Adipocyte (in vitro differentiated cells): ENCODE data around the gene OR8G1.
"Not testable (repeated sequence)": the region's sequence is repeated elsewhere in the genome, so short reads cannot be mapped to it uniquely, and the experiment has no call there.

Experiments
- DNase-seq: peaks from one replicate; pipeline ENCODE4 v3.0.0-alpha.2; 2015; ENCODE audit warnings: low read depth
- H3K27me3 ChIP-seq: replicated peaks from 2 replicates; pipeline ENCODE4 v1.7.0; 2013; ENCODE audit warnings: mild to moderate bottlenecking, low read length, moderate library complexity; ENCODE audit not compliant: control insufficient read depth, insufficient read depth
- H3K36me3 ChIP-seq: 2 replicates; pipeline ENCODE4 v1.7.0; 2013; ENCODE audit warnings: low read length, mild to moderate bottlenecking, moderate library complexity; ENCODE audit not compliant: control insufficient read depth, insufficient read depth, severe bottlenecking
- H3K4me1 ChIP-seq: 2 replicates; pipeline ENCODE4 v1.7.0; 2013; ENCODE audit warnings: mild to moderate bottlenecking, low read length, moderate library complexity; ENCODE audit not compliant: control insufficient read depth, insufficient read depth
- H3K4me3 ChIP-seq: 2 replicates; pipeline ENCODE4 v1.7.0; 2013; ENCODE audit warnings: mild to moderate bottlenecking, low read length, moderate library complexity
- H3K9ac ChIP-seq: 2 replicates; pipeline ENCODE4 v1.7.0; 2013; ENCODE audit warnings: mild to moderate bottlenecking, low read length, moderate library complexity
- H3K9me3 ChIP-seq: 2 replicates; pipeline ENCODE4 v1.7.0; 2013; ENCODE audit warnings: mild to moderate bottlenecking, low read length, moderate library complexity; ENCODE audit not compliant: control insufficient read depth

Gene OR8G1

DNA sequence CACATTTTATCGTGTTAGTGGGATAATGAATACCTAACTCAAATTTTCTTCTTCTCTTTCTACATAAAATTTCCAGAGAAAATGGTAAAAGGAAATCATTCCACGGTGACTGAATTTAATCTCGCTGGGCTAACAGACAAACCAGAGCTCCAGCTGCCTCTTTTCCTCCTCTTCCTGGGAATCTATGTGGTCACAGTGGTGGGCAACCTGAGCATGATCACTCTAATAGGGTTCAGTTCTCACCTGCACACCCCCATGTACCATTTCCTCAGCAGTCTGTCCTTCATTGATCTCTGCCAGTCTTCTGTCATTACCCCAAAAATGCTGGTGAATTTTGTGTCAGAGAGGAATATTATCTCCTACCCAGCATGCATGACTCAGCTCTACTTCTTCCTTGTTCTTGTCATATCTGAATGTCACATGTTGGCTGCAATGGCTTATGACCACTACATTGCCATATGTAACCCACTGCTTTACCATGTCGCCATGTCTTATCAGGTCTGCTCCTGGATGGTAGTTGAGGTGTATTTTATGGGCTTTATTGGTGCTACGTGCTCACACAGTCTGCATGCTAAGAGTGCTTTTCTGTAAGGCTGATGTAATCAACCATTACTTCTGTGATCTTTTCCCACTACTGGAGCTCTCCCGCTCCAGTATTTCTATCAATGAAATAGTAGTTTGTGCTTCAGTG is 33.6 kb upstream of the OR8G1 start:
- Histone ChIP-seq H3K4me1 (no peaks in the 10 kb centered on the region), H3K9ac (no peak overlapping the region), H3K27me3 (no peaks in the 10 kb centered on the region), H3K36me3 (no peaks in the 10 kb centered on the region), H3K4me3 (no peak overlapping the region), H3K9me3 (no peaks in the 10 kb centered on the region)
- DNase-seq, result no peak

DNA sequence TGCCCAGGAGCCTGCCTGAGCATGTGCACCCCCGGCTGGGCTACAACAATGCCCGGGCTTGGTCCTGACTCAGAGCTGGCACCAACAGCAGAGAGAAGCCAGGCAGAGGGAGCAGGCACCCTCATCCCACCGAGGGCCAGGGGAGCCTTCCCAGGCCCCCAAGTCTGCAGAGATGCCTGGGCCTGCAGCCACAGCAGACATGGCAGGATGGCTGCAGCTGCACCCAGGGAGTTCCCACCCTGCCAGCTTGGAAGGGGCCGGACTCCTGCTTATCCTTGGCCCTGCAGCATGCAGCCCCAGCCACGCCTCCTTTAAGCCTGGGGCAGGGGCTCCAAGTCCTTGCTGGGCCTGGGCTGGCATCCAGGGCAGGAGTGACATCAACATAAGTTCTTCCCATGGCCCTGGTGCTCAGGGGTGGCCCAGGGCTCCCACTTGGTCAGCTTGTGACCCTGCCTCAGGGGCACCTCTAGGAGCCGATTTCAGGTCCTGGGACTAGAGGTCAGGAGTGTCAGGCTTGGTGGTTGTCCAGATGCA is 31.0 kb upstream of the OR8G1 start:
- Histone ChIP-seq H3K9me3 (no peaks in the 10 kb centered on the region), H3K4me3 (no peak overlapping the region), H3K4me1 (no peaks in the 10 kb centered on the region), H3K9ac (no peak overlapping the region), H3K27me3 (no peaks in the 10 kb centered on the region), H3K36me3 (no peaks in the 10 kb centered on the region)
- no peak for DNase-seq

DNA sequence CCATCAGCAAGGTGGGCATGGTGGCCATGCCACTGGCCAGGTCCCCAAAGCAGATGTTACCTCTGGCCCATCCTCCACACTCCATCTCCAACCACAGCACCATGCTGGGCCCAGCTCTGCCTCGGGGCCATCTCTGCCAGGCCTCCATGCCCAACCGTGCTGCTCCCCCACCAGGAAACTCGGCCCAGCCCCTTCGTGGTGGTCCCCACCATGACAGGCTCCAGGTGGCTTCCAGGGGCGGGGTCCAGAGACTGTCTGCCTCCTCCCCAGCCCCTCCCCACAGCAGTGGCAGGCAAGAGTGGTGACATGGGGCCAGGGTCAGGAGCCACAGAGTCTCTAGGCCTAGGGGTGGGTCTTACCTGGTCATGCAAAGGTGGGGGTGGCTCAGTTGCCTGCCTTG is 30.5 kb upstream of the OR8G1 start:
- no peaks in the 10 kb centered on the region for H3K9me3 ChIP-seq
- no peaks in the 10 kb centered on the region for H3K4me1 ChIP-seq
- H3K4me3 ChIP-seq, result no peak overlapping the region
- H3K27me3 ChIP-seq, result no peaks in the 10 kb centered on the region
- H3K36me3 ChIP-seq, result no peaks in the 10 kb centered on the region
- H3K9ac ChIP-seq, result no peak overlapping the region
- DNase-seq, result no peak

DNA sequence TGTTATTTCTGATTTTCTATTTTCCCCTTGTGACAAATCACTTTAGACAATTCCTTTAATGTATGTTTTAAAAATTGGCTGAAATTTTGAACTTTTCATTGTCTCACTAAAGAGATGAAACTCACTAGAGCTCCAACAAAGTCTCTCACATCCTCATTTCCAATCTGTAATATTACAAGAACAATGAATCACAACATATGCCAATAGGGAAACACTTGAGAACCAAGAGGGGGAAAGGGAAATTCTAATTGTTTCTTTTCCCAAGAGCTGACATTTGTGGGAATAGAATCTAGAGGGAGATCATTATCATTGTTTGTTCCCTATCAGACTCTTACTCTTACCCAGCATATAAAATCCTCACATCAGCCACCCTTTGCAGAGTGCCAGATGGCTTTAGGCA is 29.6 kb upstream of the OR8G1 start:
- Histone ChIP-seq H3K36me3 (no peaks in the 10 kb centered on the region), H3K27me3 (no peaks in the 10 kb centered on the region), H3K4me1 (no peaks in the 10 kb centered on the region), H3K4me3 (no peak overlapping the region), H3K9ac (no peak overlapping the region), H3K9me3 (no peaks in the 10 kb centered on the region)
- no peak for DNase-seq

DNA sequence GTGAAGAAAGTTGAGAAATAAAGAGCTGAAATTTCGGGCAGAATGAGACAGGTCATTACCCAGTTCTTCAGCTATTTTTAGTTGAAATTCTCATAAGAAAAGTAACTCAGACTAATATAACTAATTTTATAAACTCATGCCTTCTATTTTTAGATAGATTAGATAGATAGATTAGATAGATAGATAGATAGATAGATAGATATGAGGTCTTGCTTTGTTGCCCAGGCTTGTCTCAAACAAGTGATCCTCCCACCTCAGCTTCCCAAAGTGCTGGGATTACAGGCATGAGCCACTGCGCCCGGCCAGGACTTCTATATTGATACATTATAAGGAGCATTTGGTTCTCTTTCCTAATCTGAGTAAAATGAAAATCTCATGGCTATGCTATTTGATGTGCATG is 26.9 kb upstream of the OR8G1 start:
- Histone ChIP-seq H3K9ac (no peak overlapping the region), H3K4me1 (no peaks in the 10 kb centered on the region), H3K36me3 (no peaks in the 10 kb centered on the region), H3K4me3 (no peak overlapping the region), H3K27me3 (no peaks in the 10 kb centered on the region), H3K9me3 (no peaks in the 10 kb centered on the region)
- no peak for DNase-seq

DNA sequence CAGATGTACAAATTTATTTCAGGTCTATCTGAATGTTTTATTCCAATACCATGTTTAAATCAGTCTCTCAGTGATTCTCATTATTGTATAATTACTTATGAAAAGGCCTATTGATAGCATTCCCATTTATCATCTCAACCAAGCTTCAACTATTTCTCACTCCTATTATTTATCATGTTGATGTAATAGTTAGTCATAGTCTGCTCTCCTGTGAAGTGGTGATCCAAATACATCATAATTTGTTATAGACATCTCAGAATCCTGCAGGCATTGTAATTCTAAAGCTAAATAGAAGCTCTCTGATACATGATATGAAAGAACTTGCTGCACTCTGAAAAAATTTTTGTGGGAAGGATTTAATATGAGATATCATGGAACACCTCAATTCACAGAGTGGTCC is 21.8 kb upstream of the OR8G1 start:
- no peak for DNase-seq
- H3K36me3 ChIP-seq, result no peaks in the 10 kb centered on the region
- no peaks in the 10 kb centered on the region for H3K9me3 ChIP-seq
- no peaks in the 10 kb centered on the region for H3K27me3 ChIP-seq
- peaks cover 5% of the 10 kb centered on the region for H3K4me1 ChIP-seq
- no peak overlapping the region for H3K4me3 ChIP-seq
- H3K9ac ChIP-seq, result no peak overlapping the region

DNA sequence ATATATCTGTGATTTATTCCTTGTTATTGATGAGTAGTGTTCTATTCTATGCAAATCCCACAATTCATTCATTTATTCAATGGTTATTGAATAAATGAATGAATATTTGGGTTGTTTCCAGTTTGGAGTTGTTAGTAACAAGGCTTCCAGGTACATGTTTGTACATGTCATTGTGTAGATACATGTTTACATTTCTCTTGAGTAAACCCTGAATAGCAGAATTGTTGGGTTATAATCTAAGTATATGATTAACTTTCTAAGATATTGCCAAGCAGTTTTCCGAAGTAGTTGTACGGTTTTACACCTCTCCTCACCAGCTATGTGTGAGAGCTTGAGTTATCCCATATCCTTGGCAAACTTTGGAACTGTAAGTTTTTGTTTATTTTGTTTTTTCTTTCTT is 18.5 kb upstream of the OR8G1 start:
- H3K27me3 ChIP-seq, result no peaks in the 10 kb centered on the region
- peaks cover 5% of the 10 kb centered on the region for H3K4me1 ChIP-seq
- no peaks in the 10 kb centered on the region for H3K36me3 ChIP-seq
- H3K4me3 ChIP-seq, result no peak overlapping the region
- no peak for DNase-seq
- no peak overlapping the region for H3K9ac ChIP-seq
- no peaks in the 10 kb centered on the region for H3K9me3 ChIP-seq

DNA sequence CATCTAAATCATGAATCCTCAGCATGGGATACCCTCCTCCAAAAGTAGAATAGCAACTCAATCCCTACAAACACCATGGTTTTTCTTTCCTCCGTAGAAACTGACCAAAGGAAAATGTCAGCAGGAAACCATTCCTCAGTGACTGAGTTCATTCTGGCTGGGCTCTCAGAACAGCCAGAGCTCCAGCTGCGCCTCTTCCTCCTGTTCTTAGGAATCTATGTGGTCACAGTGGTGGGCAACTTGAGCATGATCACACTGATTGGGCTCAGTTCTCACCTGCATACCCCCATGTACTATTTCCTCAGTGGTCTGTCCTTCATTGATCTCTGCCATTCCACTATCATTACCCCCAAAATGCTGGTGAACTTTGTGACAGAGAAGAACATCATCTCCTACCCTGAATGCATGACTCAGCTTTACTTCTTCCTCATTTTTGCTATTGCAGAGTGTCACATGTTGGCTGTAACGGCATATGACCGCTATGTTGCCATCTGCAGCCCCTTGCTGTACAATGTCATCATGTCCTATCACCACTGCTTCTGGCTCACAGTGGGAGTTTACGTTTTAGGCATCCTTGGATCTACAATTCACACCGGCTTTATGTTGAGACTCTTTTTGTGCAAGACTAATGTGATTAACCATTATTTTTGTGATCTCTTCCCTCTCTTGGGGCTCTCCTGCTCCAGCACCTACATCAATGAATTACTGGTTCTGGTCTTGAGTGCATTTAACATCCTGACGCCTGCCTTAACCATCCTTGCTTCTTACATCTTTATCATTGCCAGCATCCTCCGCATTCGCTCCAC is 16.1 kb upstream of the OR8G1 start:
- not testable (repeated sequence) for H3K4me1 ChIP-seq, H3K27me3 ChIP-seq, H3K36me3 ChIP-seq, H3K9ac ChIP-seq, H3K9me3 ChIP-seq, DNase-seq, H3K4me3 ChIP-seq

DNA sequence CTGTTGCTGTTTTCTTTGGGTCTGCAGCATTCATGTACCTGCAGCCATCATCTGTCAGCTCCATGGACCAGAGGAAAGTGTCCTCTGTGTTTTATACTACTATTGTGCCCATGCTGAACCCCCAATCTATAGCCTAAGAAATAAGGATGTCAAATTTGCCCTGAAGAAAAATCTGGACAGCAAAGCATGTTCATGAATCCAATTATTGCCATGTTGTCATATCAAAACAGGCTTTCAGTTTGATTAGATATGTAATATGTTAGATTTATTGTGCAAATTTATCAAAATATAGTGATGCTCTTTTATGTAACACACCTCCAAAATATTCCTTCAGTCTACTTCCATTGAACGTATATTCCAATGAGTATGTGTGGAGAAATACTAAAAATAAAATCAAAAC is 15.4 kb upstream of the OR8G1 start:
- no peak for DNase-seq
- Histone ChIP-seq H3K4me3 (no peak overlapping the region), H3K4me1 (peaks cover 3% of the 10 kb centered on the region), H3K36me3 (no peaks in the 10 kb centered on the region), H3K27me3 (no peaks in the 10 kb centered on the region), H3K9ac (no peak overlapping the region), H3K9me3 (no peaks in the 10 kb centered on the region)

DNA sequence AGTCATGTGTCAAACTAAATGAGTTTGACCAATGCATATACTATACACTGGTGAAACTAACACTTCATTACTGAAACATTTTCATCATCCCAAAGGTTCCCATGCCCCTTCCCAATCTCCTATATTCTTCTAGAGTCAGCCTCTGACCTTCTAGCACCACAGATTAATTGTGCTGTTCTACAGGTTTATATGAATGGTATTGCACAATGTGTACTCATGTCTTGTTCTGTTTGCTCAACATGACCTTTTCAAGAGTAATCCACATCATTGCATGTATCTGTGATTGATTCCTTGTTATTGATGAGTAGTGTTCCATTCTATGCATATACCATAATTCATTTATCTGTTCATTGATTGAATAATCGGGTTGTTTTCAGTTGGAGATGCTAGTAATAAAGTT is 7.5 kb upstream of the OR8G1 start:
- no peak for DNase-seq
- Histone ChIP-seq H3K9ac (no peak overlapping the region), H3K27me3 (no peaks in the 10 kb centered on the region), H3K9me3 (no peaks in the 10 kb centered on the region), H3K4me3 (no peak overlapping the region), H3K4me1 (no peaks in the 10 kb centered on the region), H3K36me3 (no peaks in the 10 kb centered on the region)

DNA sequence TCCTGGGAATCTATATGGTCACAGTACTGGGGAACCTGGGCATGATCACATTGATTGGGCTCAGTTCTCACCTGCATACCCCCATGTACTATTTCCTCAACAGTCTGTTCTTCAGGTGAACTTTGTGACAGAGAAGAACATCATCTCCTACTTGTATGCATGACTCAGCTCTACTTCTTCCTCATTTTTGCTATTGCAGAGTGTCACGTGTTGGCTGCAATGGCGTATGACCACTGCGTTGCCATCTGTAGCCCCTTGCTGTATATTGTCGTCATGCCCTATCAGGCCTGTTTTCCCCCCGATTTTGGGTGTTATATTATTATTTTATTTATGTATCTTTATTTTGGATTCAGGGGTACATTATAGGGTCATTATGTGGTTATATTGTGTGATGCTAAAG is 2.4 kb upstream of the OR8G1 start:
- no peak for DNase-seq
- Histone ChIP-seq H3K36me3 (no peaks in the 10 kb centered on the region), H3K4me3 (no peak overlapping the region), H3K27me3 (no peaks in the 10 kb centered on the region), H3K4me1 (no peaks in the 10 kb centered on the region), H3K9me3 (no peaks in the 10 kb centered on the region), H3K9ac (no peak overlapping the region)
